Activated naive CD8-positive, alpha-beta T cell (primary cell): ENCODE results near the gene UNK.

Experiments used
- H3K27ac Mint-ChIP-seq: one replicate; pipeline ENCODE4 v1.8.0; 2021; ENCODE audit warnings: mixed read lengths
- H3K27me3 Mint-ChIP-seq: one replicate; pipeline ENCODE4 v1.8.0; 2021; ENCODE audit warnings: mixed read lengths
- H3K36me3 Mint-ChIP-seq: one replicate; pipeline ENCODE4 v1.8.0; 2021; ENCODE audit warnings: mixed read lengths
- H3K4me1 Mint-ChIP-seq: one replicate; pipeline ENCODE4 v1.8.0; 2021; ENCODE audit warnings: low read depth, mixed read lengths
- H3K4me3 Mint-ChIP-seq: one replicate; pipeline ENCODE4 v1.8.0; 2021; ENCODE audit warnings: mild to moderate bottlenecking, mixed read lengths
- H3K9me3 Mint-ChIP-seq: one replicate; pipeline ENCODE4 v1.8.0; 2021; ENCODE audit warnings: low read depth, mixed read lengths

The UNK gene

DNA sequence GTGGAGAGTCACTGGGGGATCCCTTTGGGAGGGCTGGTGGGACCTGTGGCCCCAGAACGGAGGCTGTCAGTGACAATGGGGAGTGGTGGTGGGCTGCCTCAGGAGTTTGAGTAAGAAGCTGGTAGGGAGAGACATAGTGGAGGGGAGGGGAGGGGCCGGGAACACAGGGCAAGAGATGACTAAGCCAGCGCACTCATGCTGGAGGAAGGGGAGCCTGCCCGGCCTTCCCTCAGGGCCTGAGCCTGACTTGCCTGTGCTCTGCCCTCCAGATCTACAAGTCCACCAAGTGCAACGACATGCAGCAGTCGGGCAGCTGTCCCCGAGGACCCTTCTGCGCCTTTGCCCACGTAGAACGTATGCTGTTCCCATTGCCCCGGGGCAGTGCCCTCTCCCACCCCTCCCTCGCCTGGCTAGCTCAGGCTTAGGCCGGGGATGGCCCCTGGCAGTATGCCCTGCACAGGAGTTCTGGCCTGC is 30.3 kb downstream of the UNK start:
- Mint-ChIP-seq H3K4me3 (no peak overlapping the region), H3K27ac (no peak overlapping the region), H3K9me3 (no peaks in the 10 kb centered on the region), H3K4me1 (no peaks in the 10 kb centered on the region), H3K36me3 (no peaks in the 10 kb centered on the region), H3K27me3 (no peaks in the 10 kb centered on the region)

- Mint-ChIP-seq H3K4me3 (no peak overlapping the region), H3K9me3 (no peaks in the 10 kb centered on the region), H3K27me3 (no peaks in the 10 kb centered on the region), H3K27ac (no peak overlapping the region), H3K36me3 (no peaks in the 10 kb centered on the region), H3K4me1 (no peaks in the 10 kb centered on the region)
These were observed 30.8 kb downstream of the UNK start for GRCh38 chr17:75815399-75815798.

GRCh38 chr17:75816693-75817092 is 32.1 kb downstream of the UNK start:
- Mint-ChIP-seq H3K9me3 (no peaks in the 10 kb centered on the region), H3K4me3 (no peak overlapping the region), H3K4me1 (peaks cover 6% of the 10 kb centered on the region), H3K27ac (no peak overlapping the region), H3K27me3 (no peaks in the 10 kb centered on the region), H3K36me3 (no peaks in the 10 kb centered on the region)

- Mint-ChIP-seq H3K4me1 (peaks cover 14% of the 10 kb centered on the region), H3K4me3 (no peak overlapping the region), H3K27ac (no peak overlapping the region), H3K9me3 (no peaks in the 10 kb centered on the region), H3K27me3 (no peaks in the 10 kb centered on the region), H3K36me3 (no peaks in the 10 kb centered on the region)
These were observed 33.0 kb downstream of the UNK start for GRCh38 chr17:75817571-75817970.

DNA sequence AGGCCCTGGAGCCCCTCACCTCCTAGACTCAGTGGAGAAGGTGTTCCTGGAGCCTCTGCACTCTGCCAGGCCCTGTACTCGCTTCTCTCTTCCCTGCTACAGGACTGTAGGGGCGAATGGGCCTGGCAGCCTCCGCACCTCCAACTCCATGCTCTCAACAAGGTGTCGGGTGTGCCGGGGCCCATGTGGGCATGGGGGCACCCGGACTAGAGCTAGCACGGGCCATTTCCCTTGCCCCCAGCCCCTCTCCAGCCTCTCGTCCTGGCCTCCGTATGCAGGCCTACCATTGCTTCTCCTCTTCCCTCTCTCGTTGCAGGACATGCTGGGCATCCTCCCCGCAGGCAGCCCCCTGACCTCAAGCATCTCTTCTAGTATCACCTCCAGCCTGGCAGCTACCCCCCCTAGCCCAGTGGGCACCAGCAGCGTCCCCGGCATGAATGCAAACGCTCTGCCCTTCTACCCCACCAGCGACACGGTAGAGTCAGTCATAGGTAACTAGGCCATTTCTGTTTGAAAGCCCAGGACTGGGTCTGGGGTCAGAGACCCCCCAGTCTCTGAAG is 33.8 kb downstream of the UNK start:
- H3K36me3 Mint-ChIP-seq: no peaks in the 10 kb centered on the region
- H3K27me3 Mint-ChIP-seq: no peaks in the 10 kb centered on the region
- no peak overlapping the region for H3K4me3 Mint-ChIP-seq
- peaks cover 16% of the 10 kb centered on the region for H3K4me1 Mint-ChIP-seq
- peak overlapping the region; percentile 23 for H3K27ac Mint-ChIP-seq
- H3K9me3 Mint-ChIP-seq: no peaks in the 10 kb centered on the region

- Mint-ChIP-seq H3K36me3 (no peaks in the 10 kb centered on the region), H3K9me3 (no peaks in the 10 kb centered on the region), H3K4me1 (peaks cover 18% of the 10 kb centered on the region), H3K27ac (peak overlapping the region; percentile 68), H3K27me3 (no peaks in the 10 kb centered on the region), H3K4me3 (no peak overlapping the region)
These were observed 34.5 kb downstream of the UNK start for GRCh38 chr17:75819116-75819515.

- Mint-ChIP-seq H3K27ac (peak overlapping the region; percentile 68), H3K4me1 (peaks cover 18% of the 10 kb centered on the region)
These were observed 35.1 kb downstream of the UNK start for GRCh38 chr17:75819678-75820077.

GRCh38 chr17:75820094-75821080 is 35.8 kb downstream of the UNK start:
- no peaks in the 10 kb centered on the region for H3K27me3 Mint-ChIP-seq
- peak overlapping the region; percentile 72 for H3K27ac Mint-ChIP-seq
- no peaks in the 10 kb centered on the region for H3K36me3 Mint-ChIP-seq
- no peak overlapping the region for H3K4me3 Mint-ChIP-seq
- H3K4me1 Mint-ChIP-seq: peaks cover 18% of the 10 kb centered on the region
- H3K9me3 Mint-ChIP-seq: no peaks in the 10 kb centered on the region

More at GRCh38 chr17:75819678-75820077, 35.1 kb downstream of the UNK start:
- Mint-ChIP-seq H3K27me3 (no peaks in the 10 kb centered on the region), H3K9me3 (no peaks in the 10 kb centered on the region), H3K4me3 (no peak overlapping the region), H3K36me3 (no peaks in the 10 kb centered on the region)

- Mint-ChIP-seq H3K27me3 (no peaks in the 10 kb centered on the region), H3K27ac (peak overlapping the region; percentile 72), H3K36me3 (no peaks in the 10 kb centered on the region), H3K4me1 (peaks cover 18% of the 10 kb centered on the region), H3K4me3 (no peak overlapping the region), H3K9me3 (no peaks in the 10 kb centered on the region)
These were observed 36.9 kb downstream of the UNK start for GRCh38 chr17:75821552-75821951.

DNA sequence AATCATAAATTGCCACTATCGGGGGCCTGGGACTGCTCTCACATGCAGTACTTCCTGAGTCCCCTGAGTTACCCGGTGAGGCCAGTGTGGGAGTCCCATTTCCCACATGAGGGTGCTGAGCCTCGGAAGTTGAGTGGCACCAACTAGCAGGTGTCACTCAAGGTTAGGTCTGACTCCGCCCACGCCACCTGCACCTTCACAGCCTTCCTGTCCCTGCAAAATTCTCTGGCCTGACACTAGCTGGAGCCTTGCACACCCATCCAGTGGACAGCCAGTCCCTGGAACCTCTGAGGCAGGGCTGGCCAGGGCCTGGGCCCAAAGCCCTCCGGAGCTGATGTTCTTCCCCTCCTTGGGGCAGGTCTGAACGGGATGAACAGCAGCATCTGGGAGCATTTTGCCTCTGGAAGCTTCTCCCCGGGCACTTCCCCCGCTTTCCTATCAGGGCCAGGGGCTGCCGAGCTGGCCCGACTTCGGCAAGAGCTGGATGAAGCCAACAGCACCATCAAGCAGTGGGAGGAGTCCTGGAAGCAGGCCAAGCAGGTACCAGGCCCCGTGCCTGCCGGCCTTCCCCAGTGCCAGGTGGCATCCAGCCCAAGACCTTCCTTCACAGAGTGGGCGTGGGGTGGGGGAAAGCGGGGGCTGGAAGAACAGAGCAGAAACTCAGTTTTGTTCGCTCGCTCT is 37.7 kb downstream of the UNK start:
- Mint-ChIP-seq H3K9me3 (no peaks in the 10 kb centered on the region), H3K4me1 (peaks cover 23% of the 10 kb centered on the region), H3K4me3 (no peak overlapping the region), H3K27ac (peak overlapping the region; percentile 72), H3K27me3 (no peaks in the 10 kb centered on the region), H3K36me3 (no peaks in the 10 kb centered on the region)

DNA sequence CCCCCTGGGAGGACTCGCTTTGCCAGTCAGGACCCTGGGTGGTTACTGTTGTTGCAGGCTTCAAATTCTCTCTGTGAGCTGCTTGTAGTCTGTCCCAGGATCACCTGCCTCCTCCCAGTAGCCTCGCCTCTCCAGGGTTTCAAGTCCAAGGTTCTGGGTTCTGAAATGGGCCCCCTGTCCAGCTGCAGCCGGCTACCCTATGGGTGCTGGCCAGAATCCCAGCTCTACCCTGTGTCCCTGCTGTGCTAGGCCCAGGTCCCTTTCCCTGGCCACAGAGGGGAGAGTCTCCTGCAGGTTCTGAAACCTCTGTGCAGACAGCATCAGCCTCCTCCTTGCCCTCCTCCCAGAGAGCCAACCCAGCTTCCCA is 38.2 kb downstream of the UNK start:
- no peak overlapping the region for H3K27ac Mint-ChIP-seq
- H3K4me1 Mint-ChIP-seq: peaks cover 23% of the 10 kb centered on the region
- no peaks in the 10 kb centered on the region for H3K36me3 Mint-ChIP-seq
- no peaks in the 10 kb centered on the region for H3K27me3 Mint-ChIP-seq
- H3K4me3 Mint-ChIP-seq: no peak overlapping the region
- no peaks in the 10 kb centered on the region for H3K9me3 Mint-ChIP-seq

DNA sequence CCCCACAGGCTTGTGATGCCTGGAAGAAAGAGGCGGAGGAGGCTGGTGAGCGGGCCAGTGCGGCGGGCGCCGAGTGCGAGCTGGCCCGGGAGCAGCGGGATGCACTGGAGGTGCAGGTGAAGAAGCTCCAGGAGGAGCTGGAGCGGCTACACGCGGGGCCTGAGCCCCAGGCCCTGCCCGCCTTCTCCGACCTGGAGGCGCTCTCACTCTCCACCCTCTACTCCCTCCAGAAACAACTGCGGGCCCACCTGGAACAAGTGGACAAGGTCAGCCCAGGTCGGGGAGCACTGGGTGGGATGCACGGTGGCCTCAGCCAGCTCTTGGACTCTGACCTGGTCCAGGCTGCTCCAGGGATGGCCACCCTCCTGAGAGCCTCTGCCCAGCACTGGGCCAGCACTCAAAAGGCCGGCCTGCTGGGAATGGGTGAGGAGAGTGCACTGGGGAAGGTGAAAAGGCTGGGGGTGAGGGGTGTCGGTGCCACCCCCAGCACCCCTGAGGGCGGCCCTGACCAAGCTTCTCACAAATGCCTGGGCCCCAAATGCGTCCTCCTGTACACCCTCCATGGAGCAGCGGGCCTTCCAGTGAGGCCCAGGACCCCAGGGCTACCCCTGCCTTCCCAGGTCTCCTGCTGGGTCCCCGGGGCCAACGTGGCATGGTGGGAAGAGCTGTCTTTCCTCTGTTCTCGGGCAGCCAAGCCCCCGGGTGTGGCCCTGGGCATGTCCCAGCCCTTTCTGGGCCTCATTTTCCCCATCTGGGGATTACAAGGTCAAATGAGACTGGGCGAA is 38.8 kb downstream of the UNK start:
- Mint-ChIP-seq H3K27ac (no peak overlapping the region), H3K36me3 (no peaks in the 10 kb centered on the region), H3K4me1 (peaks cover 28% of the 10 kb centered on the region), H3K9me3 (no peaks in the 10 kb centered on the region), H3K4me3 (no peak overlapping the region), H3K27me3 (no peaks in the 10 kb centered on the region)

DNA sequence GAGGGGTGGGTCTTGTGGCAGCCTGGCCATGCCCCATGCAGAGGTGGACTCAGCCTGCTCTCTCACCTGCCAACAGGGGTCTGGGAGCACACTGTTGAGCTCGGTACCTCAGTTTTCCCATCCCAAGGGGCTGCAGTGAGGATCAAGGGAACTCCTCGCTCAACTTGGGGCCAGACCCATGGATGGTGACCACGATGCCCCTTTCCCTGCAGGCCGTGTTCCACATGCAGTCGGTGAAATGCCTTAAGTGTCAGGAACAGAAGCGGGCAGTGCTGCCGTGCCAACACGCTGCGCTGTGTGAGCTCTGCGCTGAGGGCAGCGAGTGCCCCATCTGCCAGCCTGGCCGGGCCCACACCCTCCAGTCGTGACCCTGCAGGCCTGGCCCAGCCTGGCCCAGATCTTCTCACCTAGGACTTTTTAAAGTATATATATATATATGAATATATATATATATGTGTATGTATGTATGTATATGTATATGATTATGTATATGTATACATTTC is 39.5 kb downstream of the UNK start:
- no peaks in the 10 kb centered on the region for H3K9me3 Mint-ChIP-seq
- no peaks in the 10 kb centered on the region for H3K27me3 Mint-ChIP-seq
- H3K27ac Mint-ChIP-seq: no peak overlapping the region
- no peak overlapping the region for H3K4me3 Mint-ChIP-seq
- no peaks in the 10 kb centered on the region for H3K36me3 Mint-ChIP-seq
- peaks cover 28% of the 10 kb centered on the region for H3K4me1 Mint-ChIP-seq

- Mint-ChIP-seq H3K4me3 (no peak overlapping the region), H3K4me1 (peaks cover 29% of the 10 kb centered on the region), H3K27ac (no peak overlapping the region), H3K27me3 (no peaks in the 10 kb centered on the region), H3K36me3 (no peaks in the 10 kb centered on the region), H3K9me3 (no peaks in the 10 kb centered on the region)
These were observed 40.1 kb downstream of the UNK start for GRCh38 chr17:75824666-75825065.
